ENCODE data around the gene MGLL. TPM values are rescaled to one million over a fixed set of nuclear protein-coding genes. Genes with fewer than 3 reads are reported as not detected.
"Not testable (repeated sequence)": the region's sequence is repeated elsewhere in the genome, so short reads cannot be mapped to it uniquely, and the experiment has no call there.

The MGLL gene
- total RNA-seq, 1 experiment from 2014 or later, result not detected

- no peak for DNase-seq (ENCODE audit: low spot score)
- in situ Hi-C loops (cut with HindIII; ENCODE audit: low sequenced_read_pairs), result no loop called here
Observed at GRCh38 chr3:127688416-127689265, 133.7 kb downstream of the MGLL start.

GRCh38 chr3:127688022-127688415, 134.3 kb downstream of the MGLL start:
- no peak for DNase-seq (ENCODE audit: low spot score)
- in situ Hi-C loops (cut with HindIII; ENCODE audit: low sequenced_read_pairs), result no loop called here

GRCh38 chr3:127687228-127687737, 135.0 kb downstream of the MGLL start:
- in situ Hi-C loops (cut with HindIII; ENCODE audit: low sequenced_read_pairs), result no loop called here
- no peak for DNase-seq (ENCODE audit: low spot score)

GRCh38 chr3:127686512-127686894, 135.8 kb downstream of the MGLL start:
- in situ Hi-C loops (cut with HindIII; ENCODE audit: low sequenced_read_pairs), result no loop called here
- no peak for DNase-seq (ENCODE audit: low spot score)

GRCh38 chr3:127685708-127686511, 136.4 kb downstream of the MGLL start:
- in situ Hi-C loops (cut with HindIII; ENCODE audit: low sequenced_read_pairs), result no loop called here

GRCh38 chr3:127684871-127685707, 137.2 kb downstream of the MGLL start:
- DNase-seq (ENCODE audit: low spot score), result no peak
- in situ Hi-C loops (cut with HindIII; ENCODE audit: low sequenced_read_pairs), result no loop called here

More at GRCh38 chr3:127685708-127686511, 136.4 kb downstream of the MGLL start:
- no peak for DNase-seq (ENCODE audit: low spot score)

- DNase-seq (ENCODE audit: low spot score), result no peak
- in situ Hi-C loops (cut with HindIII; ENCODE audit: low sequenced_read_pairs), result no loop called here
Observed at GRCh38 chr3:127682561-127682960, 139.8 kb downstream of the MGLL start.

GRCh38 chr3:127682175-127682554, 140.2 kb downstream of the MGLL start:
- DNase-seq (ENCODE audit: low spot score); in situ Hi-C loops (cut with HindIII; ENCODE audit: low sequenced_read_pairs): not testable (repeated sequence)

GRCh38 chr3:127680798-127681221, 141.5 kb downstream of the MGLL start:
- no peak for DNase-seq (ENCODE audit: low spot score)
- in situ Hi-C loops (cut with HindIII; ENCODE audit: low sequenced_read_pairs), result no loop called here

- DNase-seq (ENCODE audit: low spot score), result no peak
- in situ Hi-C loops (cut with HindIII; ENCODE audit: low sequenced_read_pairs), result no loop called here
Observed at GRCh38 chr3:127680146-127680661, 142.1 kb downstream of the MGLL start.

GRCh38 chr3:127679534-127680145, 142.7 kb downstream of the MGLL start:
- in situ Hi-C loops (cut with HindIII; ENCODE audit: low sequenced_read_pairs), result no loop called here
- no peak for DNase-seq (ENCODE audit: low spot score)

- in situ Hi-C loops (cut with HindIII; ENCODE audit: low sequenced_read_pairs), result no loop called here
- DNase-seq (ENCODE audit: low spot score), result no peak
Observed at GRCh38 chr3:127678611-127679533, 143.4 kb downstream of the MGLL start.

- in situ Hi-C loops (cut with HindIII; ENCODE audit: low sequenced_read_pairs), result no loop called here
- DNase-seq (ENCODE audit: low spot score), result no peak
Observed at GRCh38 chr3:127678315-127678599, 144.1 kb downstream of the MGLL start.

GRCh38 chr3:127677541-127678314, 144.6 kb downstream of the MGLL start:
- in situ Hi-C loops (cut with HindIII; ENCODE audit: low sequenced_read_pairs), result no loop called here
- DNase-seq (ENCODE audit: low spot score), result no peak

- in situ Hi-C loops (cut with HindIII; ENCODE audit: low sequenced_read_pairs), result no loop called here
- no peak for DNase-seq (ENCODE audit: low spot score)
Observed at GRCh38 chr3:127676921-127677351, 145.4 kb downstream of the MGLL start.

GRCh38 chr3:127676456-127676855, 145.9 kb downstream of the MGLL start:
- in situ Hi-C loops (cut with HindIII; ENCODE audit: low sequenced_read_pairs), result no loop called here

More at GRCh38 chr3:127676456-127676855, 145.9 kb downstream of the MGLL start:
- no peak for DNase-seq (ENCODE audit: low spot score)

Data from G401 (cell line).